Activated naive CD4-positive, alpha-beta T cell treated with anti-CD3 and anti-CD28 coated beads, Interleukin-2, amount 50 U/mL, for 16 hours (primary cell): ENCODE measurements around the gene SNAPC1.
"Not testable (repeated sequence)": the region's sequence is repeated elsewhere in the genome, so short reads cannot be mapped to it uniquely, and the experiment has no call there.

Experiments used
- DNase-seq: peaks from one replicate; pipeline ENCODE4 v3.0.0-alpha.2; 2020

Gene SNAPC1

GRCh38 chr14:61750708-61751474, 11.3 kb upstream of the SNAPC1 start:
- DNase-seq = peak; percentile 66

- DNase-seq = no peak
These were observed 10.7 kb upstream of the SNAPC1 start for GRCh38 chr14:61751475-61751989.

GRCh38 chr14:61752626-61753025, 9.6 kb upstream of the SNAPC1 start:
- no peak for DNase-seq

GRCh38 chr14:61753631-61754030, 8.6 kb upstream of the SNAPC1 start:
- DNase-seq = no peak

- no peak for DNase-seq
These were observed 7.4 kb upstream of the SNAPC1 start for GRCh38 chr14:61754627-61755381.

GRCh38 chr14:61755382-61755742, 6.9 kb upstream of the SNAPC1 start:
- not testable (repeated sequence) for DNase-seq

GRCh38 chr14:61756135-61756534, 6.1 kb upstream of the SNAPC1 start:
- DNase-seq = no peak

- no peak for DNase-seq
These were observed 2.3 kb upstream of the SNAPC1 start for GRCh38 chr14:61759878-61760277.

GRCh38 chr14:61761557-61761956, 663 bp upstream of the SNAPC1 start:
- DNase-seq = no peak

- no peak for DNase-seq
These were observed 2.3 kb downstream of the SNAPC1 start for GRCh38 chr14:61764342-61765122.

GRCh38 chr14:61765225-61765943, 3.2 kb downstream of the SNAPC1 start:
- DNase-seq = no peak

- DNase-seq = no peak
These were observed 3.9 kb downstream of the SNAPC1 start for GRCh38 chr14:61766151-61766550.

- DNase-seq = no peak
These were observed 6.0 kb downstream of the SNAPC1 start for GRCh38 chr14:61768240-61768639.

GRCh38 chr14:61769893-61770292, 7.7 kb downstream of the SNAPC1 start:
- DNase-seq = no peak

GRCh38 chr14:61774861-61775260, 12.6 kb downstream of the SNAPC1 start:
- no peak for DNase-seq

- DNase-seq = no peak
These were observed 17.9 kb downstream of the SNAPC1 start for GRCh38 chr14:61780125-61780524.

- no peak for DNase-seq
These were observed 35.1 kb downstream of the SNAPC1 start for GRCh38 chr14:61797309-61797708.

- no peak for DNase-seq
These were observed 39.9 kb downstream of the SNAPC1 start for GRCh38 chr14:61802010-61802568.

GRCh38 chr14:61803755-61804154, 41.5 kb downstream of the SNAPC1 start:
- DNase-seq = no peak

- DNase-seq = no peak
These were observed 43.2 kb downstream of the SNAPC1 start for GRCh38 chr14:61805451-61805850.

- DNase-seq = no peak
These were observed 49.7 kb downstream of the SNAPC1 start for GRCh38 chr14:61811882-61812346.
